HG03135 (cell line): ENCODE results near the gene ZNF575.

Experiments
- ATAC-seq: cut with Tn5 transposase; IDR thresholded peaks from one replicate; pipeline ENCODE4 v1.9.1; 2021; ENCODE audit warnings: mild to moderate bottlenecking, moderate library complexity; ENCODE audit not compliant: unreplicated experiment

ZNF575 gene

GRCh38 chr19:43532962-43533545 is at the start of gene ZNF575:
TSS of gene ZNF575 (plus strand) at chr19:43533188. CDS start at chr19:43534423, 1,235 bp downstream.
- ATAC-seq = peak; percentile 50

GRCh38 chr19:43483281-43483680 is 49.7 kb upstream of the ZNF575 start:
- no peak for ATAC-seq

- no peak for ATAC-seq
Observed at GRCh38 chr19:43485951-43486350, 47.0 kb upstream of the ZNF575 start.

- no peak for ATAC-seq
Observed at GRCh38 chr19:43486412-43486811, 46.6 kb upstream of the ZNF575 start.

GRCh38 chr19:43488179-43488578 is 44.8 kb upstream of the ZNF575 start:
- no peak for ATAC-seq

- ATAC-seq = no peak
Observed at GRCh38 chr19:43489310-43489709, 43.7 kb upstream of the ZNF575 start.

GRCh38 chr19:43489979-43490599 is 42.9 kb upstream of the ZNF575 start:
- ATAC-seq = no peak

- no peak for ATAC-seq
Observed at GRCh38 chr19:43490759-43491158, 42.2 kb upstream of the ZNF575 start.

GRCh38 chr19:43495082-43495481 is 37.9 kb upstream of the ZNF575 start:
- no peak for ATAC-seq

GRCh38 chr19:43496960-43497359 is 36.0 kb upstream of the ZNF575 start:
- no peak for ATAC-seq

- ATAC-seq = no peak
Observed at GRCh38 chr19:43498233-43498842, 34.6 kb upstream of the ZNF575 start.

GRCh38 chr19:43499042-43499441 is 33.9 kb upstream of the ZNF575 start:
- no peak for ATAC-seq

- no peak for ATAC-seq
Observed at GRCh38 chr19:43501661-43502418, 31.1 kb upstream of the ZNF575 start.

- ATAC-seq = no peak
Observed at GRCh38 chr19:43502419-43502976, 30.5 kb upstream of the ZNF575 start.

- ATAC-seq = peak; percentile 87
Observed at GRCh38 chr19:43503501-43504425, 29.2 kb upstream of the ZNF575 start.

- ATAC-seq = peak; percentile 12
Observed at GRCh38 chr19:43504426-43505185, 28.4 kb upstream of the ZNF575 start, which contains the start of gene PHLDB3. TSS of gene PHLDB3 (minus strand) at chr19:43504746. CDS start at chr19:43504118, 628 bp downstream.

- no peak for ATAC-seq
Observed at GRCh38 chr19:43505186-43505456, 27.9 kb upstream of the ZNF575 start.

- no peak for ATAC-seq
Observed at GRCh38 chr19:43505941-43506340, 27.0 kb upstream of the ZNF575 start.

- no peak for ATAC-seq
Observed at GRCh38 chr19:43506629-43507028, 26.4 kb upstream of the ZNF575 start.

- no peak for ATAC-seq
Observed at GRCh38 chr19:43507880-43508279, 25.1 kb upstream of the ZNF575 start.
